Liver (tissue), 3 donors: Measurements from ENCODE around the gene AGAP2.

Source experiments
- EGR1 ChIP-seq, 2 donors: IDR thresholded peaks; 2 replicates each; pipeline ENCODE4 v1.6.1; 2016 to 2018; ENCODE audit warnings: antibody characterized with exemption in 2 of 2, low read depth in 2 of 2
- JUND ChIP-seq, 2 donors: IDR thresholded peaks; 2 replicates each; pipeline ENCODE4 v1.6.1; 2016; ENCODE audit warnings: antibody characterized with exemption in 2 of 2
- RAD21 ChIP-seq, 2 donors: IDR thresholded peaks; 2 replicates each; pipeline ENCODE4 v1.6.1; 2016; ENCODE audit warnings: antibody characterized with exemption in 2 of 2, mild to moderate bottlenecking in 2 of 2
- TAF1 ChIP-seq: conservative IDR thresholded peaks from 2 replicates; pipeline ENCODE4 v1.6.1; 2016; ENCODE audit warnings: antibody characterized with exemption, mild to moderate bottlenecking
- TF ChIP-seq, protein P1 (sequence below): fragments of 150-350 bp; IDR thresholded peaks from 2 replicates; pipeline ENCODE4 v1.5.1; 2017; ENCODE audit warnings: improper control_type of control experiment, low read depth, low read length; ENCODE audit not compliant: missing input control
- TF ChIP-seq, protein P2 (sequence below): IDR thresholded peaks from 2 replicates; pipeline ENCODE4 v1.6.1; 2016; ENCODE audit warnings: antibody characterized with exemption, mild to moderate bottlenecking
- donor health status: healthy.
- donor health status: healthy.

DNA sequence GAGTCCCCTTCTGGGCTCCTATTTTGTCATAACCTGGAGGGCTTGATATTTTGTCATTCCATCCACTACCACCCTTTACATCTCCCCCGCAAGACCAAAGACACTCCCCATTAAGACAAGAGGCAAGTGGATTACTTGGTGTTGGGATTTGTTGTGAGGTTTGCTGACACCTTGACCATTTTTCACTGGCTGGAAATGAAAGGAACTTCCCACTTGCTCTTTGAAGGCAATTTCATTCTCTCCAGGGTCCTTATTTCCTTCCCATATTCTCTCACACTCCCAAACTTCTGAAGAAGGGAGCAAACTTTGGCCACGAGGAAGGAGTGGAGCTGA, 14.9 kb downstream of the AGAP2 start:
- TF ChIP-seq, protein P1, sequence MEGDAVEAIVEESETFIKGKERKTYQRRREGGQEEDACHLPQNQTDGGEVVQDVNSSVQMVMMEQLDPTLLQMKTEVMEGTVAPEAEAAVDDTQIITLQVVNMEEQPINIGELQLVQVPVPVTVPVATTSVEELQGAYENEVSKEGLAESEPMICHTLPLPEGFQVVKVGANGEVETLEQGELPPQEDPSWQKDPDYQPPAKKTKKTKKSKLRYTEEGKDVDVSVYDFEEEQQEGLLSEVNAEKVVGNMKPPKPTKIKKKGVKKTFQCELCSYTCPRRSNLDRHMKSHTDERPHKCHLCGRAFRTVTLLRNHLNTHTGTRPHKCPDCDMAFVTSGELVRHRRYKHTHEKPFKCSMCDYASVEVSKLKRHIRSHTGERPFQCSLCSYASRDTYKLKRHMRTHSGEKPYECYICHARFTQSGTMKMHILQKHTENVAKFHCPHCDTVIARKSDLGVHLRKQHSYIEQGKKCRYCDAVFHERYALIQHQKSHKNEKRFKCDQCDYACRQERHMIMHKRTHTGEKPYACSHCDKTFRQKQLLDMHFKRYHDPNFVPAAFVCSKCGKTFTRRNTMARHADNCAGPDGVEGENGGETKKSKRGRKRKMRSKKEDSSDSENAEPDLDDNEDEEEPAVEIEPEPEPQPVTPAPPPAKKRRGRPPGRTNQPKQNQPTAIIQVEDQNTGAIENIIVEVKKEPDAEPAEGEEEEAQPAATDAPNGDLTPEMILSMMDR = no peak
- TF ChIP-seq, protein P2, sequence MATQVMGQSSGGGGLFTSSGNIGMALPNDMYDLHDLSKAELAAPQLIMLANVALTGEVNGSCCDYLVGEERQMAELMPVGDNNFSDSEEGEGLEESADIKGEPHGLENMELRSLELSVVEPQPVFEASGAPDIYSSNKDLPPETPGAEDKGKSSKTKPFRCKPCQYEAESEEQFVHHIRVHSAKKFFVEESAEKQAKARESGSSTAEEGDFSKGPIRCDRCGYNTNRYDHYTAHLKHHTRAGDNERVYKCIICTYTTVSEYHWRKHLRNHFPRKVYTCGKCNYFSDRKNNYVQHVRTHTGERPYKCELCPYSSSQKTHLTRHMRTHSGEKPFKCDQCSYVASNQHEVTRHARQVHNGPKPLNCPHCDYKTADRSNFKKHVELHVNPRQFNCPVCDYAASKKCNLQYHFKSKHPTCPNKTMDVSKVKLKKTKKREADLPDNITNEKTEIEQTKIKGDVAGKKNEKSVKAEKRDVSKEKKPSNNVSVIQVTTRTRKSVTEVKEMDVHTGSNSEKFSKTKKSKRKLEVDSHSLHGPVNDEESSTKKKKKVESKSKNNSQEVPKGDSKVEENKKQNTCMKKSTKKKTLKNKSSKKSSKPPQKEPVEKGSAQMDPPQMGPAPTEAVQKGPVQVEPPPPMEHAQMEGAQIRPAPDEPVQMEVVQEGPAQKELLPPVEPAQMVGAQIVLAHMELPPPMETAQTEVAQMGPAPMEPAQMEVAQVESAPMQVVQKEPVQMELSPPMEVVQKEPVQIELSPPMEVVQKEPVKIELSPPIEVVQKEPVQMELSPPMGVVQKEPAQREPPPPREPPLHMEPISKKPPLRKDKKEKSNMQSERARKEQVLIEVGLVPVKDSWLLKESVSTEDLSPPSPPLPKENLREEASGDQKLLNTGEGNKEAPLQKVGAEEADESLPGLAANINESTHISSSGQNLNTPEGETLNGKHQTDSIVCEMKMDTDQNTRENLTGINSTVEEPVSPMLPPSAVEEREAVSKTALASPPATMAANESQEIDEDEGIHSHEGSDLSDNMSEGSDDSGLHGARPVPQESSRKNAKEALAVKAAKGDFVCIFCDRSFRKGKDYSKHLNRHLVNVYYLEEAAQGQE = no peak
- TF ChIP-seq RAD21 (IDR thresholded peaks at IDR 0.05) (no peak), JUND (IDR thresholded peaks at IDR 0.05) (no peak), TAF1 (no peak), EGR1 (IDR thresholded peaks at IDR 0.05; ENCODE audit: low read depth in 2 of 2) (no peak)
